ENCODE results near the gene ASCL4.

- TF ChIP-seq CTCF (IDR thresholded peaks at IDR 0.05) (no peak), POLR2A (IDR thresholded peaks at IDR 0.05) (no peak)
Measured at GRCh38 chr12:107775093-107775721, 703 bp downstream of the ASCL4 start.
